Ramos (cell line): ENCODE results near the gene ULK3.

Source experiments
- in situ Hi-C: fragments of 300-500 bp; cut with MboI; formaldehyde crosslinking; loops from one replicate; pipeline ENCODE4 v1.14.3; 2022; ENCODE audit warnings: low sequenced_read_pairs; ENCODE audit not compliant: unreplicated experiment

The ULK3 gene

DNA sequence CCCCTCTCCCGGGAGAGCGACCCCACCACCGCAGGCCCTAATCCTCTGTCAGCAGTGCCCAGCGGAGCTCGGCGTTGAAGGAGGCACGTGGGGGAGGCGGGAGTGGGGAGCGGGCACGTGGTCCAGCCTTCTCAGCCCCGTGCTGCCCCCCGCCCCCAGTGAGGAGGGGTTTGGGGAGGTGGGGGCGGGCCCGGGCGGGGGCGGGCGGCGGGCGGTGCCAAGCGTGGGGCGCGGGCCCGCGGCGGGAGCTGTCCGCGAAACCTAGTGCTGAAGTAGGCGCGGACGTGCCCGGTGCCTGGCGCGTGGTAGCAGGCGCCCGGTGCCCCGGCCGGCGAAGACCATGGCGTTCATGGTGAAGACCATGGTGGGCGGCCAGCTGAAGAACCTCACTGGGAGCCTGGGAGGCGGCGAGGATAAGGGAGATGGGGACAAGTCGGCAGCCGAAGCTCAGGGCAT is 16.6 kb downstream of the ULK3 start, which contains the start of gene CPLX3:
Gene CPLX3 (plus strand): TSS at position 264 of the 456 bp plus-strand sequence. CDS start 77 bp downstream, at position 341.
- in situ Hi-C loops, result no loop called here

DNA sequence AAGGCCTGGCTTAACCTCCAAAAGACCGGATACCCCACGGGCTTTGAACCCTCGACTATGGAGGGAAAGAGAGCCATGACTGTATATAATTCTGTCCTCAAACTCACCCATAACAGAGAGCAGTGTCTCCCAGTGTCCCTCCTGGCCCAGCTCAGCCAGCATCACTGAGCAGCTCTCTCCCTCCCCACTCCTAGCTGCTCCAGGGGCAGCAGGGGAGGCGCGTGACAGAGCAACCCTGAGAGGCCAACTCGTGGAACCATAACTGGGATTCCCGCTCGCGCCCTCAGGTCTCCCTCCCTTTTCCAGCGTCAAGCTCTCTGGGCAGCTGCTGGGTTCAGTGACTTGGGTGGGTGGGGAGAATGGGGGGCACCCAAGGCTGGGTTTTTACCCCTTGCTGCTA is 17.1 kb downstream of the ULK3 start:
- in situ Hi-C loops, result no loop called here

DNA sequence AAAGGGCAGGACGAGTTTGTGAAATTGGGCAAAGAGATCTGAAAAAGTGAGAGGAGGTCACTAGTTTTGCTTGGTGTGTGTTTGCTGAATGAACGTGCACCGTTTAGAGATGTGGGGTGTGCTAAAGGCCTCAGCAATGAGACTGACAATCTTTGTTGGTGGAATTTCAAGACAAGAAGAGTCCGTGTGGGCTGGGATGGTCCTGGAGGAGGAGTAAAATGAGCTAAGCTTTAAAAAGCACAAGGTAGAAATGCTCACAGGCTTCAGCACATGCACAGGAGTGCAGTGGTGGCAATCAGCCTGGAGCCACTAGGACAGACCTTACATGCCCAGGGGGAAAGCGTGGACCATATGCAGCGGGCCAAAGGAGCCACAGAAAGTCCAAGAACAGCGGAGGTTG is 18.0 kb downstream of the ULK3 start:
- in situ Hi-C loops, result no loop called here

- in situ Hi-C loops, result no loop called here
Measured at GRCh38 chr15:74823324-74823723, 19.6 kb downstream of the ULK3 start.

DNA sequence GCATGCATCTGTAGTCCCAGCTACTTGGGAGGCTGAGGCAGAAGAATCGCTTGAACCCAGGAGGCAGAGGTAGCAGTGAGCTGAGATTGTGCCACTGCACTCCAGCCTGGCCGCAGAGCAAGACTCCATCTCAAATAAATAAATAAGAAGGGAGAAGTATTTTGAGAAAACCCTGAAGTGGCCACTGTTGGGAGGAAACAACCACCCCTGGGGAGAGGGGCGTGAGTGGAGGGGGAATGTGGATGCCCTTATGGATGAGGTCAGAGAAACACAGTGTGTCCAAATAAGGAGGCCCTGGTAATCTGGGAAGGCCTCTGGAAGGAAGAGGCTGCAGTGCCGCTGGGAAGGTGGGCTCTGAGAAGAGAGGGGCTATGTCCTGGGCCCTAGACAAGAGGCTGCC is 20.7 kb downstream of the ULK3 start:
- in situ Hi-C loops, result no loop called here

DNA sequence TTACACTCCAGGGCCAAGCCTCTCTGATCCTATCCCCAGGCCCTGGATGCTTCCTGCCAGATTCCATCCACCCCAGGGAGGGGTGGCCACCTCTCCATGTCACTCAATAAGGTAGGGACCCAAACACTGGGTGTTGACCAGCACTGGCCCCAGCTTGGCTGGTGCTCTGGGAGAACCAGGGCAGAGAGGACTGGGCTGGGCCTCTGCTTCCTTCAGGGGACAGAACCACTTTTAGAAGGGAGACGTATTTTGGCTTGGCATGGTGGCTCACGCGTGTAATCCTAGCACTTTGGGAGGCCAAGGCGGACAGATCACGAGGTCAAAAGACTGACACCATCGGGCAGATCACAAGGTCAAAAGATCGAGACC is 21.2 kb downstream of the ULK3 start:
- in situ Hi-C loops, result no loop called here

DNA sequence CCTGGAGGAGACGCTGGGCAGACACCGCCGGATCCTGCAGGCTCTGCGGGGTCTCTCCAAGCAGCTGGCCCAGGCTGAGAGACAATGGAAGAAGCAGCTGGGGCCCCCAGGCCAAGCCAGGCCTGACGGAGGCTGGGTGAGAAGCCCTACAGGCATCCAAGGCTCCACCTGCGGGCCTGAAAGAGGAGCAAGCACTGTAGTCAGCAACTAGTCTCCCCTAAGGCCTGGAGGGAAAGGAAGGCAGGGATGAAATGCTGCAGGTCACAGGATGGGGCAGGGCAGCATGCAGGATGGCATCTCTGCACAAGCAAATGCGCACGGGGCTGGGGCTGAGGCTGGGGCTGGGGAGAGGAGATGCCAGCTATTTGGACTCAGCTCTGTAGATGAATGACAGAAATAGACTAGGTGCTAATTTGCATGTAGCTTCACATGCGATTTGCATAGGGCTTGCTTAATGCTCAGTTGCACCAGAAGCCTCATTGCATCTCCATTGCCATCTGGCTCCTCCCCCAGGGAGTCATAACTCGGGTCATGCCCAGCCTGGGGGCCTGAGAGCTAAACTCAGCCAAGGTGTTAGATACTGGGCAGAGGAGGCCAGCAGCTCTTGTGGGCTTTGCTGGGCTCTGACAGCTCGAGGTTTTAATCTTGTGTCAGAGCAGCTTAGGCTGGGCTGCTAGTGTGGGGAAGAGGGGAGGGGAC is 21.7 kb downstream of the ULK3 start:
- in situ Hi-C loops, result no loop called here

- in situ Hi-C loops, result no loop called here
Measured at GRCh38 chr15:74820056-74820455, 22.9 kb downstream of the ULK3 start.

DNA sequence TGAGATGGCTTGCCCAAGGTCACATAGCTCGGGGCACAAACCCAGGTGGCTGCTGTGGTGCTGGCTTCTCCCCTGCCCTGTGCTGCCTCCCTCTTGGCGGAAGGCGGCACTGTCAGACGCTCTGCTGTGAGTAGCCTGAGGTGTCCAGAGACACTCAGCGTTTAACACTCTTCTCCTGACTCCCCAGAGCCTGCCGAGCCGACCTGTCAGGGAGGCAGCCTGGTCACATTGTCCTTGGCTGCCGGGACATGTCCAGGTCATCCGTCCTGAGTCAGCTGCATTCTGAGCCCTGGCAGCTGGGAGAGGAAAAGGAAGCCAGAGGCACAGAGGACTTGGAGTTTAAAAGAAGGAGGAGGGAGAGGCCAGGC is 25.6 kb downstream of the ULK3 start:
- in situ Hi-C loops, result no loop called here

DNA sequence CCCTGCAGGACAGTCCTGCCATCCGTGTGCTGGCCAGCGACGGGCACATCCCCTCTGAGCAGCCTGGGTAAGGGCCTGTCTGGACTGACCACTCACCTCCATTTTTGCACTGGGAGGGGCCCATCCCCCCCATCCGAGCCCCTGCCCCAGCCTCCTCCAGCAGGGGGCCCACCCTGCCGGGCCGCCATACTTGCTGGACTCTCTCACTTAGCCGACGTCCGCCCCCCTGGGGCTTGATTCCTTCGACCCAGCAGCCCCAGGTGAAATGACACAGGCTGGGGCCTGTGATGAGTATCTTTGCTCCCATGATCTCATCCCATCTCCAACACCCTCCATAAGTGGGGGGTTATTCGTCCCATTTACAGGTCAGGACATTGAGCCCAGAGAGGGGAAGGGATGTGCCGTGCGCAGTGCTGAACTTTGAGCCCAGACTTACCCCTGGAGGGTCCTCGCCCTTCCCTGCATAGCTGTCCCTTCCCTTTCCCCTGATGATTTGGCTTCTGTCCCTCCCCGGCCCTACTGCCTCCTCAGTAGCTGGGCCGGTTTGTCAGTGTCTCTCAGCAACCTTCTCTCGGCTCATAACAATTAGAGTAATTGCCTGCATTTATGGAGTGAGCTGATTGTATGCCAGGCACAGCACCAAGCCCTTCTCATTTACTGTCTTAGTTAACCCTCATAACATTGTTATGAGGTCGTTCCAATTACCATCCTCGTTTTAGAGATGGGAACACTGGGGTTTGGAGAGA is 26.2 kb downstream of the ULK3 start:
- in situ Hi-C loops, result no loop called here

DNA sequence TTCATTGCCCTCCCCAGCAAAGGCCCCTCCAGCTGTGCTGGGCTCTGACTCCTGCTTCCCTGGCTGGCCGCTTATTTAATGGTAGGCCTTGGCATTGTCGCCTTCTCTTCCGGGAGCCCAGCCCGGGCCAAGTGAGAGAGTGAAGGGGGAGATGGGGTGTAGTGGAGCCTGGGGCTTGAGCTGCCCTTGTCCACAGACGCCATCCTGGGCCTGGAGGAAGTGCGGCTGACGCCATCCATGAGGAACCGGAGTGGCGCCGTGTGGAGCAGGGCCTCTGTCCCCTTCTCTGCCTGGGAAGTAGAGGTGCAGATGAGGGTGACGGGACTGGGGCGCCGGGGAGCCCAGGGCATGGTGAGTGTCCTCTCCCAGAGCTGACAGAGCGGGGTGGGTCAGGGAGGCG is 27.0 kb downstream of the ULK3 start:
- in situ Hi-C loops, result no loop called here

DNA sequence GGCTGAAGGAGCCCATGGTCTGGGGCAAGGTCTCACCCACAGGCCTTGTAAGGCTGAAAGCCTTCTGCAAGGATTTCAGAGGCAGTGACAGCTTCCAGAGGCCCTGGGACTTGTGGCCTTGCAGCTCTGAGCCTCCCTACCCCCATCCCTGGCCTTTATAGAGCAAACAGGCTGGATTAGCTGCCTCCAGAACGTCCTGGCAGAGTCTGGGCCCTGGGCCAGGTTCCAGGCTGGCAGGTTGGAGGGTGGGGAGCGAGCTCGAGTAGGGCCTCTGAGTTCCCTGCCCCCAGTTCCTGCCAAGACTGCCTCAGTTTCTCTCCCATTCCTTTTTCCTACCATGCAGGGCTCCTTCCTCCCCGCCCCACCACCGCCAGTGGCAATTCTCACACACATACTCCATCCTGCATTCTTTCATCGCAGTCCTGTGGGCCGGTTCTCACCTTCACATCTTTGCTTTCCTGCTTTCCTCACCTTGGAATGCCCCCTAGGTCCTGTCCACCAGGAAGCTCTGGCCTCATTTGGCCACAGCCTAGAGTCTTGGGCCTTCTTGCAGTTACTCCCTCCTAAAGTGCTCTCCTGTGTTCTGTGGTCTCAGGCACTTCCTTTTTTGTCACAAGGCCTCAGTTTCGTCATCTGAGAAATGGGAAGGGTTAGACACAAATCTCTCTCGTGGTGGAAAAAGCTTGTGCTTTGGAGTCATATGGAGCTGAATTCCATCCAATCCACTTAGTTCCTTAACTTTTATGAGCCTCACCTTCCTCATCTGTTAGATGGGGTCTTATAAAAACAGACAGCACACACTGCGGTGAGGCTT is 27.6 kb downstream of the ULK3 start:
- in situ Hi-C loops, result no loop called here

- in situ Hi-C loops, result no loop called here
Measured at GRCh38 chr15:74812533-74812932, 30.4 kb downstream of the ULK3 start, which contains the start of gene LMAN1L. Gene LMAN1L (plus strand): TSS chr15:74812835. CDS start chr15:74812855, 20 bp downstream.

DNA sequence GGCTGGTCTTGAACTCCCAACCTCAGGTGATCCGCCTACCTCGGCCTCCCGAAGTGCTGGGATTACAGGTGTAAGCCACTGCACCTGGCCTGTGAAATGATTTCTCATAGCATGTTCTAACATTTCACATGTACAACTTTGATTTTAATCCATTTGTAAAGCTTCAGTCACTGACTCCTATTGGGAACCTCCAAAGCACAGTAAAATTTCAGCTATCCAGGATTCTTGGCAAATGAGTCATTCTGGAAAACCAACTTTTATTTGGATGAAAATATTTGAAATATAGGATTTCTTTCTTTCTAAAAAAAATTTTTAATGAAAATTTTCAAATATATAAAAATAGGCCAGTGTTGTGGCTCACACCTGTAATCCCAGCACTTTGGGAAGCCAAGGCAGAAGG is 33.0 kb downstream of the ULK3 start:
- in situ Hi-C loops, result no loop called here

GRCh38 chr15:74809242-74809641 is 33.7 kb downstream of the ULK3 start:
- in situ Hi-C loops, result no loop called here

DNA sequence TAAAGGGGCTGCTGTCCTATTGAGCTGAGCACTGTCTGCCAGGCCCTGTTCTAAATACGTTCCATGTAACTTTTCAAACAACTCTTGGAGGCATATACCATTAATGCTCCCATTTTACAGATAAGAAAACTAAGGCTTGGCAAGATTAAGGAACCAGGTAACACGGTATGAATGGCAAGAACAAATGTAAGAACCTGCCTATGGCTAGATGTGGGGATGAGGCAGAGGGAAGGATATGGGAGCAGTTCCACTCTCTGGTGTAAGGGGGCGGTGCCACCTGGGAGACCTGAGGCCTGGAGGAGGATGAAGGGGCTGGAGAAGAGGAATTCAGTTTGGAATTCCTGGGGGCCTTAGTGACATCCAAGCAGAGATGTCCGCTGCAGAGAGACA is 34.1 kb downstream of the ULK3 start:
- in situ Hi-C loops, result no loop called here

DNA sequence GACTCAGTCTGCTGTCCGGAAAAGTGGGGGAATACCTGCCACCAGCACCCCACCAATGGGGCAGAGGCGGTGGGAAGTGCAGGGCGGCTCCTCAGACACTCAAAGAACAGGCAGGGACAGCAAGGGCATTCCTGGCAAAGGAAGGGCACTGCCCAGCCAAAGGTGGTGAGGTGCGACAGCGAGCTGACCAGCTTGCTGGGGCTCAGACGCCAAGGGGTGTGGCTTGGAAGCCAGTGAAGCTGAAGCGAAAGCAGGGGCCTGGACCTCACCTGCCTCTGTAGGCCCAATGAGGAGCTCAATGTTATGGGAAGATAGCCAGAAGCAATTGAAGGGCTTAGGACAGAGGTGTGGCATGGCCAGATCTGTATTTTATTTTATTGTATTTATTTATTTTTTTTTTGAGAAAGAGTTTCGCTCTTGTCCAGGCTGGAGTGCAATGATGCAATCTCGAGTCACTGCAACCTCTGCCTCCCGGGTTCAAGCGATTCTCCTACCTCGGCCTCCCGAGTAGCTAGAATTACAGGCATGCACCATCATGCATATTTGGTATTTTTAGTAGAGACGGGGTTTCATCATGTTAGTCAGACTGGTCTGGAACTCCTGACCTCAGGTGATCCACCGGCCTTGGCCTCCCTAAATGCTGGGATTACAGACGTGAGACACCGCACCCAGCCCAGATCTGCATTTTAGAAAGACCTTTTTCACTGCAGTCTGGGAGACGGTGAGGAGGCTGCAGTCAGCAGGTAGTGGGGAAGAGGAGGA is 34.7 kb downstream of the ULK3 start:
- in situ Hi-C loops, result no loop called here

DNA sequence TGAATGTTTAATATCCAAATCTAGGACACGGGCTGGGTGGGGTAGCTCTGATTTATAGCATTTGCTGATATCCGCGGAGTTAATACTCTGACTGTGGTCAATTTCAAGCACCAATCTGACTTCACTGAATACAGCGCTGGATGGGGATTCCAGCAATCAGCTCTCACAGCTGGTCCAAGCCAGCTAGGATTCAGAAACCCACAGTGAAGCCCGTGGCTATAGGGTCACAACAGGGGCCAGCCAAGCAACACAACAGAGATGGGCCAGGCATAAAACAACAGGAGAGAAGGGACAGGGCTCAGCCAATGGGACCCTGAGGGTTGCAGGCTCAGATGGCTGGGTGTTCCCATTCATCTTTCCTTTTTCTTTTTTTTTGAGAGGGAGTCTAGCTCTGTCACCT is 35.7 kb downstream of the ULK3 start:
- in situ Hi-C loops, result no loop called here

DNA sequence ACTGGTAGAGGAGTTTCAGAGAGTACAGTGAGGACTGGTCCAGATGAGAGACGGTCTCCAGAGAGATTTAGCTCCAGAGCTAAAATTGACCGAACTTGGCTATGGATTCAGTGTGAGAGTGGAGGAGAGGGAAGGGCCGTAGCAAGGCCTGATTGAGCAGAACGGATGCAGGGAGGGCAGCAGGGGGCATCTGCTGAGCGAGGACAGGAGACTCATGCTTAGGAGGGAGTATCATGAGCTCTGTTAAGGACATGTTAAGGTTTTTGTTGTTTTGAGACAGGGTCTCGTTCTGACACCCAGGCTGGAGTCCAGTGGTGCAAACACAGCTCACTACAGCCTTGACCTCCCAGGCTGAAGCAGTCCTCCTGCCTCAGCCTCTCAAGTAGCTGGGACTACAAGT is 38.0 kb downstream of the ULK3 start:
- in situ Hi-C loops, result no loop called here

DNA sequence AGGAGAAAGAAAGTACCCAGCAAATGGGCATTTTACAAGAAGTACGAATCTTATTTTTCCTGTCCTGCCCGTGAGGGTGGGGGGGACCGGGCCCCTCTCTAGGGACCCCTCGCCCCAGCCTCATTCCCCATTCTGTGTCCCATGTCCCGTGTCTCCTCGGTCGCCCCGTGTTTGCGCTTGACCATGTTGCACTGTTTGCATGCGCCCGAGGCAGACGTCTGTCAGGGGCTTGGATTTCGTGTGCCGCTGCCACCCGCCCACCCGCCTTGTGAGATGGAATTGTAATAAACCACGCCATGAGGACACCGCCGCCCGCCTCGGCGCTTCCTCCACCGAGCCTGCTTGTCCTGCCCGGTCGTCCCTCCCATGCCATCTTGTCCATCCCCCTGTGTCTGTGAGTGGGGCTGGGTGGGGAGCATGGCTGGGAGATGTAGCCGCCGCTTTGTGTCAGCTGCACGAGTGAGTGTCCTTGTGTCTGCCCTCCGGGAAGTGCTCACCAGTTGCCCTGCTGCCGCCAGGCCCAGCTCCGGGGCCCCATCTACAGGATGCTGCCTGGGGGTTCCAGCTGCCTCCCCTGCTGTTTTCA is 40.0 kb downstream of the ULK3 start:
- in situ Hi-C loops, result no loop called here
